ENCODE measurements around the gene SEC24A. TPM values are rescaled to one million over a fixed set of nuclear protein-coding genes. Genes with fewer than 3 reads are reported as not detected.
"Not testable (repeated sequence)": the region's sequence is repeated elsewhere in the genome, so short reads cannot be mapped to it uniquely, and the experiment has no call there.

The SEC24A gene
- total RNA-seq, result 10 to 100 TPM; 29.9 to 45.4 TPM

DNA sequence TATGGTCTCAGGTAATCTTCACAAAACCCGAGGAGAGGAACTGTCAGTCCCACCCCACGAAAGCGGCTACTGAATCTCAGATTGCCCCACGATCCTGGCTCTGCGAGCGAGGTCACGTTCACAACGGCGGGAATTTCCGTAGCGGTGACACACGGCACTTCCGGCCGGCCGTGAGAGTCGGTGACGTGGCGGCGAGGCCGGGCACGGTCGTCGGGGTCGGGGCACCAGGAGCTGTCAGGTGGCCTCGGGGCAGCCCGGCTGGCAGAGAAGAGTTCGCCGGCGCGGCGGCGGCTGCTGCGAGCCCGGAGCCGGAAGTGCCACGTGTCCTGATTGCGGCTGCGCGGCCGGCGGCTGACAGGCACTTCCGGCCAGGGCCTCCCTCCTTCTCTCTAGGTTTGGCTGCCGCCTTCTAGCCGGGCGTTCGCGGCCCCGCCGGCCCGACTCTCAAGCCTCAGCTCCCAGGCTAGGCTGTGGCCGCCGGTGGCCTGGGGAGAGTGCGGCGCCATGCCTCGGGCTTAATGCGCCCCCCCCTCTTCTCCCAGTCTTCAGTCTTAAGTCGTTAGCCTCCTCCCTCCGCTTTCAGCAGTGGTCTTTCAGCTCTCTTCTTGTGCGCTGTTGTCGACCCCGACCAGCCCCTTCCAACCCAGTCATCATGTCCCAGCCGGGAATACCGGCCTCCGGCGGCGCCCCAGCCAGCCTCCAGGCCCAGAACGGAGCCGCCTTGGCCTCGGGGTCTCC is at the start of gene SEC24A:
TSS of gene SEC24A (plus strand) at position 361 of the 738 bp plus-strand sequence. CDS start at position 653, 292 bp downstream.
- Histone ChIP-seq H3K9me3 (no peaks in the 10 kb centered on the region), H3K27me3 (no peaks in the 10 kb centered on the region), H3K4me3 (peak within 1 kb of the TSS; percentile 94), H3K4me1 (peaks cover 2% of the 10 kb centered on the region), H3K27ac (peak within 1 kb of the TSS; percentile 93), H3K36me3 (no peaks in the 10 kb centered on the region), H3K9ac (ENCODE audit: low read depth in 2 of 2, low read length in 2 of 2) (peak within 1 kb of the TSS; percentile 81 to 97)
- TF ChIP-seq, protein P1, sequence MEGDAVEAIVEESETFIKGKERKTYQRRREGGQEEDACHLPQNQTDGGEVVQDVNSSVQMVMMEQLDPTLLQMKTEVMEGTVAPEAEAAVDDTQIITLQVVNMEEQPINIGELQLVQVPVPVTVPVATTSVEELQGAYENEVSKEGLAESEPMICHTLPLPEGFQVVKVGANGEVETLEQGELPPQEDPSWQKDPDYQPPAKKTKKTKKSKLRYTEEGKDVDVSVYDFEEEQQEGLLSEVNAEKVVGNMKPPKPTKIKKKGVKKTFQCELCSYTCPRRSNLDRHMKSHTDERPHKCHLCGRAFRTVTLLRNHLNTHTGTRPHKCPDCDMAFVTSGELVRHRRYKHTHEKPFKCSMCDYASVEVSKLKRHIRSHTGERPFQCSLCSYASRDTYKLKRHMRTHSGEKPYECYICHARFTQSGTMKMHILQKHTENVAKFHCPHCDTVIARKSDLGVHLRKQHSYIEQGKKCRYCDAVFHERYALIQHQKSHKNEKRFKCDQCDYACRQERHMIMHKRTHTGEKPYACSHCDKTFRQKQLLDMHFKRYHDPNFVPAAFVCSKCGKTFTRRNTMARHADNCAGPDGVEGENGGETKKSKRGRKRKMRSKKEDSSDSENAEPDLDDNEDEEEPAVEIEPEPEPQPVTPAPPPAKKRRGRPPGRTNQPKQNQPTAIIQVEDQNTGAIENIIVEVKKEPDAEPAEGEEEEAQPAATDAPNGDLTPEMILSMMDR (IDR thresholded peaks at IDR 0.05), result no peak
- intact Hi-C loops (cut with DNase I), result no loop called here
- DNase-seq, result peak; percentile 89

DNA sequence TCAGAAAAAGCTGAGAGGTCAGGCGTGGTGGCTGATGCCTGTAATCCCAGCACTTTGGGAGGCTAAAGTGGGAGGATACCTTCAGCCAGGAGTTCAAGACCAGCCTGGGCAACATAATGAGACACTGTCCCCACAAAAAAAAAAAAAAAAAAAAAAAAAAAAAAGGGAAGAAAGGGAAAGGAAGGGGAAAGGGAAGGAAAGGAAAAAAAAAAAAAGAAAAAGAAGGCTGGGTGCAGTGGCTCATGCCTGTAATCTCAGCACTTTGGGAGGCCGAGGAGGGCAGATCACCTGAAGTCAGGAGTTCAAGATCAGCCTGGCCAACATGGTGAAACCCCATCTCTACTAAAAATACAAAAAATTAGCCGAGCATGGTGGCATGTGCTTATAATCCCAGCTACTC is 48.8 kb upstream of the SEC24A start:
- DNase-seq, result peak; percentile 2

DNA sequence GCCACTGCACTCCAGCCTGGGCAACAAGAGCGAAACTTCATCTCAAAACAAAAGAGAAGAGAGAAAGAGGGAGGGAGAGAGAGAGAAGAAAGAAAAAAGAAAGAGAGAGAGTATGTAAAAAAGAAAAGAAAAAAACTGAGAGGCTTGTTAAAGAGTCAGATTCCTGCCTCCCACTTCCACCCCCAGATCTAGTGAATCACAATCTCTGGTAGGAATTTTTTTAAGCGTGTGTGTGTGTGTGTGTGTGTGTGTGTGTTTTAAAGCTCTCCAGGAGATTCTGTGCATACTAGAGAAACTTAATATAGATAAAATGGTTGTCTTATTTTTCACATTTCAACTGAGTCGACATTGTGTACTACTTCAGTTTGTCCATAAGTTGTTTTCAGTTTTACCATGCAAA is 48.0 kb upstream of the SEC24A start:
- Histone ChIP-seq H3K4me3 (no peak overlapping the region), H3K9ac (ENCODE audit: low read depth in 2 of 2, low read length in 2 of 2) (no peak overlapping the region), H3K27me3 (no peaks in the 10 kb centered on the region), H3K4me1 (no peaks in the 10 kb centered on the region), H3K9me3 (no peaks in the 10 kb centered on the region), H3K36me3 (no peaks in the 10 kb centered on the region), H3K27ac (no peak overlapping the region)
- TF ChIP-seq, protein P1 (IDR thresholded peaks at IDR 0.05), result no peak
- intact Hi-C loops (cut with DNase I), result no loop called here
- no peak for DNase-seq

More for the DNA sequence above, 48.8 kb upstream of the SEC24A start:
- H3K27ac ChIP-seq; H3K36me3 ChIP-seq; H3K9me3 ChIP-seq; H3K4me3 ChIP-seq; intact Hi-C loops (cut with DNase I); H3K27me3 ChIP-seq; H3K4me1 ChIP-seq; H3K9ac ChIP-seq (ENCODE audit: low read depth in 2 of 2, low read length in 2 of 2): not testable (repeated sequence)

DNA sequence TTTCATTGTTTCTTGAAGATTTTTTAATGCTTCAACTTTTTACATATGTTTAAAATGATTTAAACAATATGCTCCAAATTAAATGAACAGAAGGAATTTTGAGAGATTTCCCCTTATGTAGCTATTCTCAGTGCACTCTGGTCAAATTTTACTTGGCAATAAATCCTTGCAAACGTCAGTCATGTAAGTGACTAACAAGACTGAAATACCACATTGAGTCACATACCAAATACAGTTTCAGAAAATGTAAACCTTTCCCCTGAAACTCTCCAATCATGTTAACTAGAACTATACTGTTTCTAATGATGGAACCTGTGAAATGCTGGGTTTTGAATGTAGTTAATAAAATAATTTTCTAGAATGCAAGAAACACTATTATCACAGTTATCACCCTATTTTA is 45.5 kb upstream of the SEC24A start:
- Histone ChIP-seq H3K4me1 (no peaks in the 10 kb centered on the region), H3K27ac (no peak overlapping the region), H3K9ac (ENCODE audit: low read depth in 2 of 2, low read length in 2 of 2) (no peak overlapping the region), H3K9me3 (no peaks in the 10 kb centered on the region), H3K36me3 (no peaks in the 10 kb centered on the region), H3K27me3 (no peaks in the 10 kb centered on the region), H3K4me3 (no peak overlapping the region)
- TF ChIP-seq, protein P1 (IDR thresholded peaks at IDR 0.05), result no peak
- intact Hi-C loops (cut with DNase I), result no loop called here
- no peak for DNase-seq

DNA sequence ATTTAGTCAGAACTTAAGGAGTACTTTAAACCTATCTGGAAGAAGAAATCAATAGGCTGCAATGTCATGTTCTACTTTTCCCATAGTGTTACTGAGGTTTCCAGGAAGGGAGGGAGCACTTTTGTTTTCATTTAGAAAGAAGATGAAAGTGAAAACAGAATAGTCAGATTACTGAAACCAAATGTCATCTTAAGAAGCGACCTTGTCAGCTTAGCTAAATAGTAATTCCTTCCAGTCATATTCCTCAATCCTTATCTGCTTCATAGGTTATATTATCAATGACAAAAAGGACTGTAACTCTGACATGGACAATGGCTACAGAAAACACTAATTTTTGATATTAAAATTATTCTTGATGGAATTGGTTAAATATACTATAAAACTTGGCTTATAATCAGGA is 43.7 kb upstream of the SEC24A start:
- no peak for DNase-seq
- H3K27me3 ChIP-seq, result no peaks in the 10 kb centered on the region
- H3K9ac ChIP-seq (ENCODE audit: low read depth in 2 of 2, low read length in 2 of 2), result no peak overlapping the region
- H3K27ac ChIP-seq, result no peak overlapping the region
- no peaks in the 10 kb centered on the region for H3K36me3 ChIP-seq
- H3K4me3 ChIP-seq, result no peak overlapping the region
- intact Hi-C loops (cut with DNase I), result no loop called here
- no peaks in the 10 kb centered on the region for H3K4me1 ChIP-seq
- H3K9me3 ChIP-seq, result no peaks in the 10 kb centered on the region
- TF ChIP-seq, protein P1 (IDR thresholded peaks at IDR 0.05), result no peak

DNA sequence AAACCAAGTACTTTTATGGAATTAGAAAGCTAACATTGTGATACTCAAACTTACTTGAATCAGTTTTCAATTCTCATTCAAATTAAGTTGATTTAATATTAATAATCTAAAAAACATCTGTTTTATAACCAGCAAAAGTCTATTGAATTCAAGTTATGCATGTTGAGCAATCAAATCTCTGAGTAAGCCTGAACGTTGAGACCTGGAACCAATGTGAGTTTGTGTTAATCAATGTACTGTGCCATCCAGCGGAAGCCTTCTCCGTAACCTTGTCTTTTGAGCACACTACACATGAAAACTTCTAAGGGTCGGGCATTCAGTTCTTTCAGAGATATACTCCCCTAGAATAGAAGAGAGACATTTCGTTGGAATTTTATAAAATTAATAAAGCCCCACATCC is 41.9 kb upstream of the SEC24A start:
- Histone ChIP-seq H3K9me3 (no peaks in the 10 kb centered on the region), H3K27me3 (no peaks in the 10 kb centered on the region), H3K4me3 (no peak overlapping the region), H3K36me3 (no peaks in the 10 kb centered on the region), H3K4me1 (no peaks in the 10 kb centered on the region), H3K27ac (no peak overlapping the region), H3K9ac (ENCODE audit: low read depth in 2 of 2, low read length in 2 of 2) (no peak overlapping the region)
- TF ChIP-seq, protein P1 (IDR thresholded peaks at IDR 0.05), result no peak
- intact Hi-C loops (cut with DNase I), result no loop called here
- no peak for DNase-seq
